HG03139 (cell line): ENCODE measurements around the gene GATAD2B.
"Not testable (repeated sequence)": the region's sequence is repeated elsewhere in the genome, so short reads cannot be mapped to it uniquely, and the experiment has no call there.

ENCODE experiments used
- ATAC-seq: cut with Tn5 transposase; IDR thresholded peaks from one replicate; pipeline ENCODE4 v1.9.1; 2021; ENCODE audit not compliant: unreplicated experiment

Gene GATAD2B

DNA sequence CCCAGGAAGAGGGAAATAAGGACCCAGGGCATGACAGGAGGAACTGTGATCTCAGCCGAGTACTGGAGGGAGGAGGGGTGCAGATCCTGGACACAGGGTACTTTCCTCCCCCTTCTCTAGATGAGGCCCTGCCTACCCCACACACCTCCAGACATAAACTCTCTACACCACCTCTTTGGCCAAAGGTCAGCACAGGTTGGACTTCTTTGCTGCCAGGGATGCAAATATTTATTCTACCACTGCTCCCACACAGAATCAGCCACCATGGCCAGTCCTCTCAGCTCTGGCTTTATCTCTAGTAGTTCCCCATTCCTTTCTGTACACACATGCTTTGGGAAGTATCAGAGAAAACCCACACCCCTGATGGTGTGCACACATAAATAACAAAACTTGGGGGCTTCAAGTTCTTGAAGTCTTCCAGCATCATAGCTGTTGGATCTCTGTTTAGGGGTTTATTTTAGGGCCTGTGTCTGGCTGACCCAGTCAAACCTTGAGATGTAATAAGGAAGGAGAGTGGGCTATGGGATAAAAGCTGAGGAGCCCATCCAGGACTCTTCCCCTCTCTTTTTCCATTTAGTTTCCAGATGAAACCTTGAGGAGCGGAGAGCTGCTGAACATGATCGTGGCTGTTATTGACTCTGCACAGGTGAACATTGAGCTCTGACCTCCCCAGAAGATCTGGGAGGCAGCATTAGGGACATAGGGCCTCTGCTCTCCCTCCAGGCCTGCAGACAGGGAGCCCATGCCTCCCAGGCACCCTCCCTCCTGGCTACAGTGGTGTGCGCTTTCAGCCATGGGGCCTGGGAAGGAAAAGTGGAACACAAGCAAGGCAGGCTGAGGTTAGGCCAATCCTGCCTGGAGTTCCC lies 154.2 kb downstream of the GATAD2B start:
- no peak for ATAC-seq

DNA sequence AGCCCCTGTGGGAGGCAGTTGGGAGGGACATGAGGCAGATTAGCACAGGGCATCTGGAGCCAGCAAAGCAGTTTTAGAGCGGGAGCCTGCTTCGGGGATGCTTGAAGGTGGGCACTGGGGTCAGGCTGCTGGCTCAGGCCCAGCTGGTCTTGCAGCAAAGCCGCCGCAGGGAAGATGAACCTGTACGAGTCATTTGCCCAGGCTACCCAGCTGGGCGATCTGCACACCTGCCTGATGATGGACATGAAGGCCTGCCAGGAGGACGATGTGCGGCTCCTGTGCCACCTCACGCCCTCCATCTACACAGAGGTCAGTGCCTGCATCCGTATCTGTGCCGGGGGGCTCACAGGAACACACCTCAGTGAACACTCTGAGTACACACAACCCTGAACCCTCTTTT lies 155.3 kb downstream of the GATAD2B start:
- no peak for ATAC-seq

- not testable (repeated sequence) for ATAC-seq
Observed at GRCh38 chr1:153766663-153767062, 156.1 kb downstream of the GATAD2B start.

GRCh38 chr1:153764310-153764709 lies 158.5 kb downstream of the GATAD2B start:
- ATAC-seq: no peak

DNA sequence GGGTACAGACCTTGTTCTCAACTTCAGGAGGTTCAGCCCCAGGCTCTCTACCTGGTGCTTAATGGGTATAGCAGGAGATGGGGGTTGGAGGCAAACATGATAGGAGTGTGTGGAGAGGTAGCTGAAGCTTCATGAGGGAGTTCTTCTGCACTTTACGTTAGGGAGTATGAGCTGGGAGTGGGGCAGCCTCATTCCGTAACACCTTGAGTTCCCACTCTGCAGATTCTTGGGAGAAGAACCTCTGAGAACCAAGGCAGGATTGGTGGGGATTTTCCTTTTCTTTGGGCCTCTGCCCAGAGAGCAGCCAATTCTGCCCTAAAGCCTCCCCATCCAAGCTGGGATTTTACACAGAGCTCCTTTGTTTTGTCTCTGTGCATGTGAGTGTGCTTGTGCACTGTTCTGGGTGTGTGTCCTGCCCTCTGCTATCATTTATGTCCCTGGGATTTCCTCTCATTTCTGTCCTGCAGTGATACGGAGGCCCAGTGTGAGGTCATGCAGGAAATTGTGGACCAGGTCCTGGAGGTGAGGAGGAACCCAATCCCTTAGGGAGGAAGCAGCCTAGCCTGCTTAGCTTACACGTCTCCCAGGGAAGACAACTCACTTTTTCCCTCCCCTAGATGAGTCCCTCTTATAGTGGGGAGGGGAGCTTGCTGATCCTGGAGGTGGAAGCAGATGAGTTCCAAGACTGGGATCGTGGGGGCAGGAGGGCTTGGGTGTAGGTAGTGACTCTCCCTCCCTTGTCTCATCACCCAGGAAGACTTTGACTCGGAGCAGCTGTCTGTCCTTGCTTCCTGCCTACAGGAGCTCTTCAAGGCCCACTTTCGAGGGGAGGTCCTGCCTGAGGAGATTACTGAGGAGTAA lies 159.2 kb downstream of the GATAD2B start:
- ATAC-seq: no peak

DNA sequence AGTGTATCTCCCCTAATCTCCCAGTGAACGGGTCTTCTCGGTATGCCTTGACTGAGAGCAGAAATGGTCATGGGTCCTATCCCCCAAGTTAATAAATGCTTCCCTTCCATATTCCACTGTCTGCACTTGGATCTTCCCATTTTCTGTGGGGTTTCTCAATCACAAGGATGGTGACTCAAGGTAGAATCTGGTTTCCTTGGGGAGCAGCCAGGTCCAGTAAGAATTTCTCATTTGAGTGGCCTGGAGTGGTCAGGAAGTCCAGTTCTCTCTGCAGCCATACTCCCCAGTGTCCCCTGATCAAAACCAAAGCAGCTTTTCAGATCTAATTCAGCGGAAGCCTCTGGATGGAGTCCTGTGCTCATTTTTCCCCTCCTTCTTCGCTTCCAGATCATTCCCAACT lies 162.3 kb downstream of the GATAD2B start:
- ATAC-seq: no peak
